Activated CD4-positive, alpha-beta T cell treated with anti-CD3 and anti-CD28 coated beads for 4 hours (primary cell): Measurements from ENCODE around the gene CAMTA2.

Experiments used
- DNase-seq, 2 donors: peaks; one replicate each; pipeline ENCODE4 v3.0.0-alpha.2; 2020

The CAMTA2 gene

DNA sequence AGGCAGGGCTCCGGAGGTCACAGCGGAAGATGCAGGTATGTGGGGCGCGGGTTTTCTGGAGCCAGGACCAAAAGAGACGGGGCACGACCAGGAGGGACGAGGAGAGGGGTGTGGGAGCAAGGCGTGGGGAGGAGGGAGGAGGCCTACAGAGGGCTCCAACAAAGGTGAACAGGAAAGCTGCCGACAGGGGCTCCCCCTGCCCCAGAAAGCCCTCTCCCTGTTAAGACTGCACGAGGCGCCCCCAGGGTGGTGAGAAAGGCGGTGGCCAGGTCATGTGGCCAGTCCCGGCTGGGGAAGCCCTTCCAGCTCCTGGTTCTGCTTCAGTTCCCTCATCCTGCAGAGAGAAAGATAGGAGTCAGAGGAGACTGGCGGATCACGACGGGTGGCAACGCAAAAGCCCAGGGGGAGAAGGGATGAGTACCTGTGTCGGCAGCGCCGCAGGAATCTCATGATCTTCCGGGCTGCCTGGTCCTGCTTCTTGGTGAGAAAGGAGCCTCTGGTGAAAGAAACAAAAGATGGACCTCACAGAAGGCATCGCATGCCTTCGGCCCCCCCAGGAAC is 18.9 kb downstream of the CAMTA2 start:
- DNase-seq, result peak; percentile 37 to 48

DNA sequence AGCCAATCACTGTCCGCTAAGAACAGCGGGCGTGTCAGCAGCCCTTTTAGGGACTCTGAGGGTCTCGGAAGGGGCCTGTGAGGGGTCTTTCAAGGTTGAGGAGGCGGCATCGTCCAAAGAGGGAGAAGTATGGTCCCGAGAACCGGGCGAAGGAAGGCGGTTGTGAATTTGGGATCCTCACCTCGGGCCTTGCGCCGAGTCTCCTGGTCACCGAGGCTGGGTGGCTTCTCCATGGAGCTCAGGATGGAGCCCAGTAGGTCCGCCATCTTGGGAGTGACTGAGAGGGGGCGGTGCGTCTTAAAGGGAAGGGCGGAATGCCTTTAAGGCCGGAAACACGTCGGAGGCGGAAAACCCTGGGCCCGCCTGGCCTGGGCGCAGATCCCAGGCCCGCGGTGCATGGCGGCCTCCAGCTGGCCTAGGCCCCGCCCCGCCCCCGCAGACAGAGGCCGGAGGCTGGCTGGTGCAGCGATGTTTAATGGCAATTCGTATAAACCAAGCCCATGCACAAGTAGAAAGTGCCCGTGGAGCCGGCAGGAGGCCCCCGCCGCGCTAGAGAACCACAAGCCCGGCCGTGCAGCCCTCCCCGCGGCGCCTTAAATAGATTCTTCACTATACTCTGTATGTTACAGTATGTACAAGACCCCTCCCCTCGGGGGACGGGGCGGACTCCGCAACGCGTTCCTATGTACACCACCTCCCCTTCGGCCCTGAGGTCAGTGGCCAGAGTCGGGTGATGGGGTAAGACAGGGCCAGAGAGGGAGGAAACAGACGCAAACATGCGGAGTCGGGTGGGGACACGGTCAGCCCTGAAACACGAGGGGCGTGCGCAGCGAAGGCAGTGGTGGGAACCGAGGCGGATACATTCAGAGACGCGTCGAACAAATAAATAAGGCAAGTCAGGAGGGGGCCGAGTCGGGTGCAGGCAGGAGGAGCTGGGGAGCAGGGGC is 19.7 kb downstream of the CAMTA2 start, which contains the start of gene SPAG7:
SPAG7 (minus strand) TSS at position 279 of the 947 bp plus-strand sequence; CDS start at position 266, 13 bp downstream.
- DNase-seq, result peak; percentile 89 to 91

DNA sequence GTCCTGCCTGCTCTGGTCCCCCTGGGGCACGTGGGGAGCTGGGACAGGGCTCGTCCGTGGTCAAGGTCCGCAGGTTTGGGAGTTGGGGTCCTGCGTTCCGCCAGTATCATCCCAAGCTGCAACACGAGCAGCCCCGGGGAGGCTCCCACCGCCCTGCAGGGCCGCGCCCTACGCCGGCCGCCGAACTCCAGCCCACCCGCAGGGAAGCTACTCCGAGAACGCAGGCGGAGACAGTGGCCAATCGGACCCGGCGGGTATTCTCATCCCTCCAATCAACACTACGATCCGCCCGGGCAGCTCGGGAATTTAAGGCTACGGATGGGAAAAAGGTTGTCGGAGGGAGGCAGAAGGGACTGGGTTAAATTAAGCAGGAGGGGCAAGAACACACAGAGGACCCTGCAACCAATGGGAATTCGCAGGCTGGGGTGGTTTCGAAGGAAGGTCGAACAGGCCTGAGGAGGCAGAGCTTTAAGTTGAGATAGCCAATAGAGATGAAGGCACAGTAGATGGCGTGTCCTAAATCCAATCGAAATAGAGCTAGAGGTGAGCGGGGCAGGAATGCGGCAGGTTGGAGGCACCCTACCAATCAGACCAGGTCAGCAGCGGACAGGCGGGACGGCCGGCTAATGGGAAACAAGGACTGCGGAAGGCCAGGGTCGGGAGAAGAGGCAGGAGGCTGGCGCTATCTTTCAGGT is 20.5 kb downstream of the CAMTA2 start:
- peak; percentile 89 to 92 for DNase-seq

DNA sequence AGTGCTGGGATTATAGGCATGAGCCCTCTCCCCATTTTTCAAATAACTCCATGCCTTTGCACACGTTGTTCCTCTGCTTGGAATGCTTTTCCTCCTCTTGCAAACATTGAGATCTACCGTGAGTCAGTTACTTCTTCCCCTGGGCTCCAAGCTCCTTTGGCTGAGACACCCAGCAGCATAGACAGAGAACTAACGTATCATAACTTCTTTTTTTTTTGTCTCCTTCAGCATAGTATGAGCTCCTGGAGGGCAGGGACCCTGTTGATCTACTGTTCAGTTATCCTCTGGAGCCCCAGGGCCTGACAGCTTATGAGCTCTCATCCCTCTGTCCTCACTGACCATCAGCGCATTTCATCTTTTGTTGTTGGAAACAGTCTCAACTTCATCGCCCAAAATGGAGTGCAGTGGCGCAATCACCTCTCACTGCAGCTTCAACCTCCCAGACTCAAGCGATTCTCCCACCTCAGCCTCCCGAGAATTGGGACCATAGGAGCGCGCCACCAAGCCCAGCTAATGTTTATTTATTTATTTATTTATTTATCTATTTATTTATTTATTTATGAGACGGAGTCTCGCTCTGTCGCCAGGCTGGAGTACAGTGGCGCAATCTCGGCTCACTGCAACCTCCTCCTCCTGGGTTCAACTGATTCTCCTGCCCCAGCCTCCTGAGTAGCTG is 22.0 kb downstream of the CAMTA2 start:
- no peak for DNase-seq

DNA sequence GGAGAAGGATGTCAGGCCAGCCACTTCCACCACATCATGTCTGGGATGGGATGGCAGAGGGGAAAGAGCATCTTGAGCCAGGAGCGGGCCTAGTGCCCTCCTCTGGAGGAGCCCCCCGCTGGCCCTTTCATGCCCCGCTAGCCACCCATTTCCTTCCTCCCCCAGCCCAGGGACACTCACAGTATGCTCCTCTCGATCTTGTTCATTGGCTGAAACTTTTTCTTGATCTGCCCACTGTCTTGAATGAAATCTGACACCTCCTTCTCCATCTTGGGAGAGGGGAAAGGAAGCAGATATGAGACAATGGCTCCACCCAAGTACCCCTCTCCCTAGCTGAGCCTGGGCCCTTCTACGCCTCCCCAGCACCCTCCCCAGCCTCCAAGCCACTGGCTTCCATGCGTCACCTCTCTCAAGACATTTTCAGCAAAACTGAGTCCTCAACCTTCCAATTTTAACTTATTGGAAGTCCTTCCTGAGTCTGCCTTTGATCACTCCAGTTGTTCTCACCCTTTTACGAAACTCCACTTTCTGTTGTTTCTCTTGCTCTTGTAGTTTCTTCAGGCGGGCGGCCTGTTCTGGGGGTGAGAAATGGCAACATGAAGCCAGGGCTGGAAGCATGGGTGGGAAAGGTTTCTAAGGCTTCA is 27.1 kb downstream of the CAMTA2 start:
- DNase-seq, result no peak

DNA sequence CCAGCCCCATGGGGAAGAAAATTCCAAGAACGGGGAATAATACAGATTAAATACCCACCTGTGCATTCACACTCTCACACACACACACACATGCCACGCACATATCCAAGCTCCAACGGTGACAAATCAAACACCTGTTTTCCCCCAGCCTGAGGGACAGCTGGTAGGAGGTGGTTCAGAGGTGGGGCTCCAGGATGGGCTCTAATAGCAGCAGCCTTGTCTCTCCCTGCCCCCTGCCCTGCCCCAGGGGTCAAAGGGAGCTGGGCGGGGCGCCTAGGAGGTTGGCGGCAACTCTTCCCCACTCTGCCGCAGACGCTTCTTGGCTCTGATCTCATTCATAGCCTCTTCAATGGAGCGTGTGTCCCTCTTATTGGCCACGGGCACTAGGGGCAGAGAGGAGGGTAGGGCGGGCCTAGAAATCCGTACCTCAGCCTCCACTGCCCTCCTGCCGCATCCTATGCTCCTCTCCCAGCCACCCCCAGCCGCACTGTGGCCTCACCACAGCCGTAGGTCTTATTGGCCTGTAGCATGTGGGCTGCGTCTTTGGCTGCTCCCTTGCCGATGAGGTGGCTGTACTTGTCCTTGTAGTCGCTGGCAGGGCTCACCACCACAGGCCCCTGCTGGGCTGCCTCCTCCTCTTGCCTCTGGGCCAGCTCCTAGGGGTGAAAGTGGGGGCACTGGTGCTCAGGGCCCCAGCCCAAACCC is 28.1 kb downstream of the CAMTA2 start:
- no peak for DNase-seq

DNA sequence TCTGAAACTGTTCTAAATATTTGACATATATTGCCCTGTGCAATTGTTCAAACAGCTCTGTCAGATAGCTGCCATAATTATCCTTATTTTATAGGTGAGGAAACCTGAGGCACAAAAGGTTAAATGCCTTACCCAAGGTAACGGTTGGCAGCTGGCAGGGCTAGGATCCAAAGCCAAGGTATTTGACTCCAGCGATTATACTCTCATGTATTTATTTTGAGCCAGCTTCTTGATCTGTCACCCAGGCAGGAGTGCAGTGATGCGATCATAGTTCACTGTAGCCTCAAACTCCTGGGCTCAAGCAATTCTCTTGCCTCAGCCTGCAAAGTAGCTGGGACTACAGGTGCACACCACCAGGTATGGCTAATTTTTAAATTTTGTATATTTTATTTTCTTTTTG is 29.4 kb downstream of the CAMTA2 start:
- DNase-seq, result no peak

DNA sequence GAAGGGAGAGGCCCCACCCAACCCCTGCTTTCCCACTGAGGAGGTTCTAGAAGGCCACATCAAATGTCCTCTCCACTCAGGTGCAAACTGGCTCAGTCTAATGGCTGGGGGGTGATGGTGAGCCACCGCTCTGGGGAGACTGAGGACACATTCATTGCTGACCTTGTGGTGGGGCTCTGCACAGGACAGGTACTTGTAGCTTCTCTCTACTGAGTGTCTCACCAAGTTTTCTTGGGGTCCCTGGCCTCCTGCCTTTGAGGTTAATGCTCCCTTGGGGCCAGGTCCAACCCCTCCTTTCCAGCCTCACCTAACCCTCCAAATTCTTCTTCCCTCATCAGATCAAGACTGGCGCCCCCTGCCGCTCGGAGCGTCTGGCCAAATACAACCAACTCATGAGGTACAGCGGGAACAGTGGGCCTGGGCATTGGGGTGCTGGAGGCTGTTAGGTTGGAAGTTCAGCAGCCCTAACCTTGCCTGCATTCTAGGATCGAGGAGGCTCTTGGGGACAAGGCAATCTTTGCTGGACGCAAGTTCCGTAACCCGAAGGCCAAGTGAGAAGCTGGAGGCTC is 30.9 kb downstream of the CAMTA2 start:
- peak; percentile 41 to 49 for DNase-seq

DNA sequence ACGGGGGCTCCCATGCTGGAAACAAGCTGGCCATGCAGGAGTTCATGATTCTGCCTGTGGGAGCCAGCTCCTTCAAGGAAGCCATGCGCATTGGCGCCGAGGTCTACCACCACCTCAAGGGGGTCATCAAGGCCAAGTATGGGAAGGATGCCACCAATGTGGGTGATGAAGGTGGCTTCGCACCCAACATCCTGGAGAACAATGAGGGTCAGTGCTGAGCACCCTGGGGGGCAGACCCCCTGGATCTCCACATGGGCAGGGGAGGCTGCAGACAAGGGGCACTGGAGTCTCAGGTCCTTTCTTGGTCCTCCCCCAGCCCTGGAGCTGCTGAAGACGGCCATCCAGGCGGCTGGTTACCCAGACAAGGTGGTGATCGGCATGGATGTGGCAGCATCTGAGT is 32.4 kb downstream of the CAMTA2 start:
- DNase-seq, result no peak

DNA sequence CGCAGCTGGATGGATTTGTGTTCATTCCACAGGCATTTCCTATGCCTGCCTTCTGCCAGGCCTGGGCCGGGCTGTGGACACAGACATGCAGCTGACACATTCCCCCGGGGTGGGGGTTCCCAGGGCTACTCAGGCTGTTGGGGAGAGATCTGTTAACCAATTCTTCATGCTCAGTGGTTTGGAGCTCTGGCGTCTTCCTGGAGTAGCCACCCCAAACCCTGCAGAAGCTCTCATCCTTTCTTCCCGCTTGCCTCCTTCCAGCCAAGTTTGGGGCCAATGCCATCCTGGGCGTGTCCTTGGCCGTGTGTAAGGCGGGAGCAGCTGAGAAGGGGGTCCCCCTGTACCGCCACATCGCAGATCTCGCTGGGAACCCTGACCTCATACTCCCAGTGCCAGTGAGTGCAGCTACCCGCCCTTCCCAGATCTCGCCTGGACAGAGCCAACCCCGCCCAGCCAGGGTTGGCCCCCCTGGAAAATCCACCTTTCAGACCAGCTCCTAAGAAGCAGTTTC is 34.0 kb downstream of the CAMTA2 start:
- no peak for DNase-seq

DNA sequence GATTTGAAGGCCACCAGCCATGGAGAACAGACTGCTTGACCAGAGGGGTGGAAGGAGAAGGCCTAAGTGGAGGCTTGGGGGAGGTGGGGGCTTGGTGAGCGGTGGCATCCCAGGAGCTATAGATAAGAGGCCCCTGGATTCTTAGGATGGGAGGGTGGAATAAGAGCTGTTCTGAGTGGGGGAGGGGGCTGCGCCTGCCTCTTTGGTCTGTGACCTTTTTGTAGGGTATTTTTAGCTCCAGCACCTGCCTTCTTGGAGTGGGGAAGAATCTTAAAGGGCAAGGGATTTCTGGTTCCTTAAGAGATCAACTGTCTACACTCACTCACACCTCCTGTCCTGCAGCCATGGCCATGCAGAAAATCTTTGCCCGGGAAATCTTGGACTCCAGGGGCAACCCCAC is 36.0 kb downstream of the CAMTA2 start:
- no peak for DNase-seq

DNA sequence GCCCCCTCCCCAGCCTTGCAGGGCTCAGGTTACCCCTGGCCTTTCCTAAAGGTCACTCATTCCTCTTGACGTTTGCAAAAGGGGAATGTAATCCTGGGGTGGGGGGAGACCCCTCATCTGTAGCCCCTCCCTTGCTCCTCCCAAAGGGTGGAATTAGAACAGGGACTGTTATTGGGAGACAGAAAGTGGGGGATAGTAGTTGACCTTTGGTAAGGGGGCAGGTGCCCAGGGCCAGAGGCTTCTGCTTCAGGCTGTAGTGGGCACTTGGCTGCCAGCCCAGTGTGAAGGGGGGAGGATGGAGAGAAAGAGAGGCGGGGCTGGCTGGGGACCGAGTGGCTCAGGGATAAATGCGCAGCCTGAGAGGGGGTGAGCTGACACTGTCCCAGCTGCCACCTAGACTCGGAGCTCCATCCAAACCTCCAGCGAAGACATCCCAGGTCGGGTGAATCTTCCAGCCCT is 36.7 kb downstream of the CAMTA2 start, which contains the start of gene ENO3:
ENO3 (plus strand) TSS at position 374 of the 459 bp plus-strand sequence. CDS start 711 bp downstream, outside the sequence.
- DNase-seq, result no peak

DNA sequence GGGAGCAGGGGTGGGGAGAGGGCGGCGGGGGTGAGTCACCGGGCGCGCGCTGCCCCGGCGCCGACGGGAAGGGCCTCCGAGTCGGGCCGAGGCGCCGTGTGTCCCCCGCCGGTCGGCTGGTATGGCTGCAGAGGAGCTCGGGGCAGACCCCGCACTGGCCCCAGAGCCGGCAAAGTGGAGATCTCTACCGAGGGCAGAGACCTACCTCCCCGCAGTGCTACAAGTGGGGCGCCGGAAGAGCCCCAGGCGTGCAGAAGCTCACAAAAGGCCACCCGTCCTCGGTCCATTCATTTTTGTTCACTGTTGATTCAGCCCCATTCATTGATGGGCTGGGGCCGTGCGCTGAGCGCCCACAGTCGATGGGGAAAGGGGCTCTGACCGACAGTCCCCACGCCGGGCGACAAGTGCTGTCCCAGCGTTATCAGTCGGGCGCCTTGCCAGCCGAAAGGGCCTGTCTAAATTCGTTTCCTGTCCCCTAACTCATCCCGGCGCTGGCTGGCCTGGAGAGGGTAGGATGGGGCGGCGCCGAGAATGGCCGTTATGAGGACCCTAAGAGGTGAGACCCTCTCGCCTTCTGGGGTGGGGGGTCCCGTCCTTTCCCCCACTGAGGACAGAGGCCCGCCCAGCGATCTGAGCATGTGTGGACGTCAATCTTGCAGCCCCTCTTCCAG is 37.3 kb downstream of the CAMTA2 start:
- peak in 1 of 2 donors; percentile 74 for DNase-seq

DNA sequence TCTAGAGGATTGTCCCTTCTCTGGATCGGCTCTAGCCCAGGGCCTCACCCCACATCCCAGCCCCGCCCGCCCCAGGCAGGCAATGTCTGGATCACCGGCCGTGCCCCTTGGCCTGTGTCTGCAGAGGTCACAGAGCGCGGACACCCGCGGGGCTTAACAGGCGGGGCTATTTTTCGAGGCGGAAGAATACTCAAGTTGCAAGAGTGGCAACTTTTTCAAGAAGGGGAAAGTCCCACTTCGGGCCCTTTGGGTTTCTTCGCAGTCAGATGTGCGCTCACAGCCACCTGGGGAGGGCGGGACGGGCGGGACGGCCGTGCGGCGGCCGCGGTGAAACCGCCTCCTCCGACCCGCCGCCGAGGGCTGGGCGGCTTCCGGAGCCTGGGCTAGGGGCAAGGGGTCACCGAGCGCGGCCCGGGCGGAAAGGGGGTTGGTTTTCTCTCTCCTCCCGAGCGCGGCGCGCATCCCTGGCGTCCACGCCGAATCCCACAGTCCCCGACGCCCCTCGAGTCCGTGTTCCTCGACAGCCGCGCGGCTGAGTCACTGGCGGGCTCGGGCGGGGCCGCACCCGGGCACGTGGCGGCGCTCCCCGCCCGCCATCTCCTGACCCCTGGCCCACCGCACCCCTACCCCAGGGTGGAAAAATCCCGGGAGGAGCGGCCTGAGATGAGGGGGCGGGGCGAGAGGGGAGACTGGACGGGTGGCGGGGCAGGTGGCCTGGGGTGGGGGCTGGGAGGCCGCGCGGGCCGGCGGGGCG is 38.0 kb downstream of the CAMTA2 start:
- peak; percentile 75 to 84 for DNase-seq

DNA sequence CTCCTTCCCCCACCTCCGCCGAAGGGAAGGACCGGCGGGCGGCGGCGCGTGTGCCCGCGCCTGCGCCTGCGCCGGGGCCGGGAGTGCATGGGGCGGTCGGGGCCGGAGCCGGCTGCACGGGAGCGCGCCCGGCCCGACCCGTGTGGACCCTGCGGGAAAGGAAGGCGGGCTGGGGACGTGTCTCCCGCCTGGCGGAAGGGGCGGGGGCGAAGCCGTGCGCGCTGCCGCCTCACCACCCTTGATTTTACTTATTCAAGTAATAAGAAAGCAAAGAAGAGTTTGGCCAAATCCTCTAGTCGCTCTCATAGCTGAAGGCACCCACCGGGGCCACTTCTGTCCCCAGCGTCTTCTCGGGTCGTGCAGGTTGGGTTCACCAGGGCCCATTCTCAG is 38.5 kb downstream of the CAMTA2 start:
- DNase-seq, result peak; percentile 58 to 74

DNA sequence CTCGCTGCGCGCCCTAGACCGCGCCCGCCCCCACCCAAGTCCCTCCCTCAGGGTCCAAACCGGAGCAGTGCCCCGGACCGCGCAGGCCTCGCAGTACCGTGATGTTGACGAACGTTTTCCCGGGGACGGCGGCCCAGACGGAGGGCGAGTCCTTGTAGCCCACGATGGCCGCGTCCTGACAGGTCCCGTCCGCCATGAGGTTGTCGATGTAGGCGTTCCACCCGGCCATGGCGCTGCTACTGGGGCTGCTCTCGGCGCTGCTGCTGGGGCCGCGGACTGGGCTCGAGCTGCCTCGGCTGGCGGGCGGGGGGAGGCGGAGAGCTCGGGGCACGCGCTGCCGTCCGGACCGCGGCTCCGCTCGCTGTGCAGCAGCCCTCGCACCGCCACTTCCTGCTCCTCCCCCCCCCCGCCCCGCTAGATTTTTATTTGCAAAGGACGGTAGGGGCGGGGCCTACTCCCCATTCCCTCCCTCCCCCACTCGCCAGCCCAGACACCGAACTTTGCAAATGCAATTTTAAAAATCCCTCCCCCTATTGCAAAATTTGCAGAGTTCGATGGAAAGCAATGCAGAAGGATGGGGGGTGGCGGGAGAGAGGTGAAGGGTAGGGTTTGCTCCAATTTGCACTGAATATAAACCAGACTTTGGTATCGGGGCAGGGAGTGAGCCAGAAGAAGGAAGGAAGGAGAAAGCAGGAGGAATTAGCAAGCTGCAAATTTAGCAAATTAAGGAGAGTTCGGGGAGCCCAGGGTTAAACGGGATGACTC is 39.1 kb downstream of the CAMTA2 start, which contains the start of gene PFN1:
PFN1 (minus strand) TSS at position 365 of the 765 bp plus-strand sequence; CDS start at position 229, 136 bp downstream.
- DNase-seq, result peak; percentile 92

DNA sequence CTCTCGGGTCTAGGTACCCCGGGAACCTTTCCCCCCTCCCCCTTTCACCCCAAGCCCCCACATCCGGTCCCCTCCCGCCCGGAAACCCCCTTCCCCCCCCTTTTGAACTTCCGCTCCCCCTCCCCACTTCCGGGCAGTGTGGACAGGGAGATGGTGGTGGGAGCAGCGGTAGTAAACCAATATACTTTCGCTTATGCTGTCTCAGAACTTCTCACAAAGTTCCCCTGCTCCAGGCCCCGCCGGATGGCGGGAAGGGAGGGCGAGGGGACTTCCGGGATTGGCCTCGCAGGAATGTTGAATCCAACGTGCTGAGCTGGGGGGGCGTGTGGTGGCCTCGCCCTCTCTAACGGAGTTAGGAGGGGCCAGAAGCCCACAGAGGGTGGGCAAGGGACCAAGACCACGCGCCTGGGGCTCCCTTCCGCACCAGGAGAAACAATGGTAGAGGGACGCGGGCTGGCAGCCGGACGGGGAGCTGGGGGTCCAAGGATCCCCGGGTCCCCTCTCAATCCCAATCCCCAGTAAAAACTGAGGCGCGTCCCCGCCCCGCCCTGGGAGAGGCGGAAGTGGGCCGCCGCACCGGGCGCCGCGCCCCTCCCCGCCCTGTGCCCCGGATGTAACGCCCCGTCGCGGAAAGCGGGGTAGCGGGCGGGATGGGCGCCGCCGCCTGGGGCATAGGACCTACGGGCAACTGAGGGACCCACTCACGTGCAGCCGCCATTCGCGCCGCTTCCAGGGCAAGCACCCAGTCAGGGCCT is 39.9 kb downstream of the CAMTA2 start:
- peak; percentile 66 to 67 for DNase-seq

DNA sequence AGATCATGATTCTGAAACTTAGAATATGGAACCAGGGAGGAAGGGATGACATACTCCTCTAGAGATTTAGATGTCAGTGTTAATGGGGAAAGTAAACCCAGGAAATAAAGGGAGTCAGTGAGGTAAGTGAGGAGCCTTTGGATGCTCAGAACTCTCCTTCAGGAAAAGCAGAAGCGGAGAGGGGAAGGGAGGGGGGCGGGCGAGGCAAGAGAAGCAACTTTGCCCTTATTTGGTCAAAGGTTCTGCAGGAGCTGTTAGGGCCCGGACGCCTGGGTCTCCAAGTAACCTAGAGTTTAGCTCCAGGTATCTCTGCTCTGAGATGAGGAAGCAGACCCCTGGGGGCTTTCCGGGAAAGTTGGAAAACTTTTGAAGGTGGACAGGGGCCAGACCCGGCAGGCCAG is 40.5 kb downstream of the CAMTA2 start:
- no peak for DNase-seq
